K562 (cell line): ENCODE results near the gene CPNE9. TPM values are rescaled to one million over a fixed set of nuclear protein-coding genes. Genes with fewer than 3 reads are reported as not detected.

ENCODE experiments used
- CCNT2 ChIP-seq: IDR thresholded peaks from 2 replicates; pipeline ENCODE4 v1.6.1; 2011; ENCODE audit warnings: borderline replicate concordance, low read depth, mild to moderate bottlenecking, moderate library complexity, mixed read lengths, low read length; ENCODE audit not compliant: insufficient read length; ENCODE audit errors: extremely low read depth
- E2F6 ChIP-seq, 2 experiments: IDR thresholded peaks; 2 replicates each; pipeline ENCODE4 v1.6.1; 2011; ENCODE audit warnings: borderline replicate concordance in 1 of 2, control low read depth in 1 of 2, low read depth in 1 of 2, low read length in 1 of 2, mild to moderate bottlenecking in 1 of 2, mixed read lengths in 1 of 2, moderate library complexity in 1 of 2; ENCODE audit not compliant: insufficient read depth in 1 of 2, insufficient read length in 1 of 2, poor library complexity in 1 of 2, severe bottlenecking in 1 of 2; ENCODE audit errors: extremely low read depth in 1 of 2
- EGR1 ChIP-seq: fragments of 450-650 bp; conservative IDR thresholded peaks from 2 replicates; pipeline ENCODE4 v1.6.1; 2017; ENCODE audit warnings: mild to moderate bottlenecking
- GABPA ChIP-seq: fragments of 200-800 bp; sonication (Bioruptor generic); conservative IDR thresholded peaks from 2 replicates; pipeline ENCODE4 v1.6.1; 2016; ENCODE audit warnings: low read depth, missing genetic modification characterization, missing compliant biosample characterization
- KDM4B ChIP-seq, 2 experiments: fragments of 450-650 bp in 1 of 2; sonication (generic) in 1 of 2; IDR thresholded peaks; 2 replicates each; pipeline ENCODE4 v1.6.1; 2016 to 2017; ENCODE audit warnings: borderline replicate concordance in 2 of 2, antibody characterized with exemption in 1 of 2, low read depth in 1 of 2, mild to moderate bottlenecking in 1 of 2
- MGA ChIP-seq: fragments of 450-650 bp; IDR thresholded peaks from 2 replicates; pipeline ENCODE4 v1.6.1; 2016; ENCODE audit warnings: mild to moderate bottlenecking, moderate library complexity
- RNF2 ChIP-seq: sonication (generic); IDR thresholded peaks from 2 replicates; pipeline ENCODE4 v1.6.1; 2016
- TEAD4 ChIP-seq, 2 experiments: sonication (generic) in 1 of 2; formaldehyde crosslinking in 1 of 2; IDR thresholded peaks; 2 replicates each; pipeline versions ENCODE4 v1.6.1 to v1.8.0; 2012 to 2022; ENCODE audit warnings: borderline replicate concordance in 1 of 2, inconsistent platforms in 1 of 2, low read length in 1 of 2, mild to moderate bottlenecking in 1 of 2, missing genetic modification reagents in 1 of 2
- ZBTB49 ChIP-seq: sonication (generic); formaldehyde crosslinking; IDR thresholded peaks from 2 replicates; pipeline ENCODE4 v1.8.0; 2022; ENCODE audit warnings: missing genetic modification reagents, mild to moderate bottlenecking, borderline replicate concordance
- polyA plus RNA-seq, 8 experiments: library from polyadenylated mRNA; depleted of rRNA in 4 of 8; stranded (reverse) in 5 of 8; unstranded in 3 of 8; fragments of >200 nt; fragmentation: Nextera tagmentation in 2 of 8; fragmentation: Illumina TruSeq in 1 of 8; extraction: Ambion mirVana in 2 of 8; extraction: Trizol in 1 of 8; gene quantifications; 2 replicates each; pipeline versions ENCODE4 v1.2.1 to v1.2.3, GENCODE V29; 2011 to 2014; ENCODE audit warnings: inconsistent platforms in 1 of 8, missing spikeins in 1 of 8
- total RNA-seq, 7 experiments: library from RNA; depleted of rRNA in 6 of 7; stranded (reverse); fragments of >200 nt in 6 of 7; fragmentation: Illumina TruSeq in 2 of 7; extraction: Trizol in 2 of 7; gene quantifications; 2 replicates each; pipeline versions ENCODE4 v1.2.1 to v1.2.3, GENCODE V29; 2011 to 2021; ENCODE audit warnings: low replicate concordance in 1 of 7

CPNE9 gene
- total and polyA plus RNA-seq, 9 of the 15 experiments (the other 6 are each of a cell fraction or from before 2014, with no cell fraction given), result 0.22 to 0.56 (median 0.29) TPM; not detected in 3

- peak; percentile 53 to 80 for TF ChIP-seq E2F6 (IDR thresholded peaks at IDR 0.05; ENCODE audit: borderline replicate concordance in 1 of 2, extremely low read depth in 1 of 2, insufficient read depth in 1 of 2, insufficient read length in 1 of 2, low read depth in 1 of 2, low read length in 1 of 2, poor library complexity in 1 of 2, severe bottlenecking in 1 of 2)
- TF ChIP-seq EGR1, result peak; percentile 99
- peak in 1 of 2 experiments; percentile 35; a peak in 1 of 4 replicates for TF ChIP-seq KDM4B (IDR thresholded peaks at IDR 0.05; ENCODE audit: borderline replicate concordance in 2 of 2, low read depth in 1 of 2)
- peak; percentile 96 for TF ChIP-seq GABPA
- TF ChIP-seq CCNT2, result peak; percentile 58
- peak; percentile 61 for TF ChIP-seq TEAD4 (IDR thresholded peaks at IDR 0.05; ENCODE audit: low read length)
- TF ChIP-seq TEAD4 (CRISPR knock-in tag; IDR thresholded peaks at IDR 0.05; ENCODE audit: borderline replicate concordance), result no peak
- TF ChIP-seq ZBTB49 (CRISPR knock-in tag), result 0 out of 2 replicates have a peak, but pooled peaks have one; percentile 32
- TF ChIP-seq MGA, result peak; percentile 43; the same call in 1 of the 2 replicates
- 0 out of 2 replicates have a peak, but pooled peaks have one; percentile 49 for TF ChIP-seq RNF2
Measured at GRCh38 chr3:9749645-9750555, 46.3 kb downstream of the CPNE9 start, which contains the start of gene OGG1 (continued).
